HepG2 (cell line): ENCODE data around the gene PCP4. TPM values are rescaled to one million over a fixed set of nuclear protein-coding genes. Genes with fewer than 3 reads are reported as not detected.

Experiments used
- ATAC-seq: fragments of 200-7000 bp; cut with Tn5 transposase; 3 replicates; pipeline ENCODE4 v1.9.1; 2020; ENCODE audit warnings: mild to moderate bottlenecking, moderate library complexity
- BruUV-seq: library from RNA; stranded (reverse); fragments of 400-500 nt; replicated peaks from 2 replicates; lab custom pipeline; 2021; lab: Mats Ljungman, UMichigan
- CTCF ChIA-PET: fragments of 300-600 bp; formaldehyde crosslinking; extraction: SDS; loops from one replicate; lab custom pipeline; 2021; ENCODE audit warnings: low total read pairs, inconsistent platforms, low intra/inter-chr PET ratio; lab: Yijun Ruan, JAX
- POLR2A ChIA-PET: fragments of 350-600 bp; sonication (Branson Sonifier 250); formaldehyde crosslinking; loops from one replicate; lab custom pipeline; 2020; ENCODE audit warnings: antibody characterized with exemption, inconsistent platforms; lab: Yijun Ruan, JAX
- DNase-seq: peaks from one replicate; pipeline ENCODE4 v3.0.0-alpha.2; 2015; ENCODE audit warnings: low spot score
- FAIRE-seq: peaks from 3 replicates; lab custom pipeline; 2011; peaks lifted over from hg19 to GRCh38; lab: Jason Lieb, UNC
- H2AFZ ChIP-seq: one replicate; pipeline ENCODE4 v1.6.1; 2011; ENCODE audit warnings: low read length, inconsistent platforms
- H3K27ac ChIP-seq: fragments of 300-600 bp; 3 replicates; pipeline ENCODE4 v1.8.0; 2011; ENCODE audit warnings: mixed run types, mild to moderate bottlenecking, mixed read lengths, low read length, inconsistent platforms; ENCODE audit not compliant: insufficient read depth; ENCODE audit errors: extremely low read length
- H3K27me3 ChIP-seq, 2 experiments: fragments of 200-600 bp in 1 of 2; 2 replicates in 1 of 2; 3 replicates in 1 of 2; pipeline versions ENCODE4 v1.6.0 to v1.8.0; 2011; ENCODE audit warnings: low read length in 2 of 2, mild to moderate bottlenecking in 2 of 2, moderate library complexity in 2 of 2, inconsistent platforms in 1 of 2; ENCODE audit not compliant: insufficient read depth in 2 of 2, control insufficient read depth in 1 of 2
- H3K36me3 ChIP-seq, 2 experiments: fragments of 200-600 bp in 1 of 2; replicated peaks in 1 of 2; 2 replicates in 1 of 2; 3 replicates in 1 of 2; pipeline versions ENCODE4 v1.5.1 to v1.8.0; 2011; ENCODE audit warnings: low read length in 2 of 2, inconsistent platforms in 1 of 2; ENCODE audit not compliant: insufficient read depth in 2 of 2, control insufficient read depth in 1 of 2
- H3K4me1 ChIP-seq: 2 replicates; pipeline ENCODE4 v1.5.1; 2012; ENCODE audit warnings: low read length, inconsistent platforms; ENCODE audit not compliant: insufficient read depth
- H3K4me2 ChIP-seq: 2 replicates; pipeline ENCODE4 v1.6.0; 2011; ENCODE audit warnings: low read depth, low read length, inconsistent platforms
- H3K4me3 ChIP-seq, 3 experiments: fragments of 200-600 bp in 1 of 3; sonication (generic), shearing (Covaris generic) in 1 of 3; replicated peaks in 1 of 3; 2 replicates each; pipeline ENCODE4 v1.5.1; 2011 to 2016; ENCODE audit warnings: low read length in 3 of 3, inconsistent platforms in 2 of 3, low read depth in 2 of 3, mild to moderate bottlenecking in 2 of 3, control low read depth in 1 of 3, mixed read lengths in 1 of 3; ENCODE audit not compliant: insufficient read depth in 1 of 3
- H3K79me2 ChIP-seq: one replicate; pipeline ENCODE4 v1.6.1; 2011; ENCODE audit warnings: low read length, inconsistent platforms; ENCODE audit not compliant: insufficient read depth
- H3K9ac ChIP-seq: 2 replicates; pipeline ENCODE4 v1.6.0; 2011; ENCODE audit warnings: mild to moderate bottlenecking, low read depth, low read length, inconsistent platforms; ENCODE audit not compliant: insufficient read depth
- H3K9me3 ChIP-seq: 2 replicates; pipeline ENCODE4 v1.5.1; 2012; ENCODE audit warnings: mild to moderate bottlenecking, low read length
- H4K20me1 ChIP-seq: 2 replicates; pipeline ENCODE4 v1.6.0; 2011; ENCODE audit warnings: inconsistent platforms, mild to moderate bottlenecking, low read length, moderate library complexity; ENCODE audit not compliant: insufficient read depth
- CEBPB ChIP-seq: IDR thresholded peaks from 2 replicates; pipeline ENCODE4 v1.6.1; 2011; ENCODE audit warnings: low read depth, low read length, improper control_type of control experiment, borderline replicate concordance
- RXRB ChIP-seq: IDR thresholded peaks from 2 replicates; pipeline ENCODE4 v1.6.1; 2016; ENCODE audit warnings: borderline replicate concordance, missing genetic modification reagents, missing compliant biosample characterization
- SP5 ChIP-seq: IDR thresholded peaks from 2 replicates; pipeline ENCODE4 v1.6.1; 2016; ENCODE audit warnings: low read depth, borderline replicate concordance
- TBP ChIP-seq: sonication (generic); formaldehyde crosslinking; IDR thresholded peaks from 2 replicates; pipeline ENCODE4 v1.5.0; 2020; ENCODE audit warnings: missing genetic modification reagents
- ZC3H4 ChIP-seq: sonication (generic); formaldehyde crosslinking; IDR thresholded peaks from 2 replicates; pipeline ENCODE4 v1.4.0; 2020; ENCODE audit warnings: missing genetic modification reagents, borderline replicate concordance
- ZFP36L1 ChIP-seq: sonication (generic); formaldehyde crosslinking; IDR thresholded peaks from 2 replicates; pipeline ENCODE4 v1.8.0; 2022; ENCODE audit warnings: mild to moderate bottlenecking, missing genetic modification reagents, moderate library complexity
- ZNF619 ChIP-seq: sonication (generic); formaldehyde crosslinking; IDR thresholded peaks from 2 replicates; pipeline ENCODE4 v1.4.0; 2020; ENCODE audit warnings: mild to moderate bottlenecking, missing genetic modification reagents
- ZSCAN12 ChIP-seq: sonication (generic); formaldehyde crosslinking; IDR thresholded peaks from 2 replicates; pipeline ENCODE4 v1.9.0; 2021; ENCODE audit warnings: mild to moderate bottlenecking, missing genetic modification reagents
- WGBS: methylation state at CpG from one replicate; pipeline ENCODE4 v1.1.6; 2017; ENCODE audit warnings: low lambda C conversion rate; 5-methylcytosine and 5-hydroxymethylcytosine counted together
- in situ Hi-C: cut with HindIII; loops from 2 replicates; pipeline ENCODE4 v1.10.0; 2017; ENCODE audit warnings: low pct_unique_long_range_greater_than_20kb; ENCODE audit not compliant: extremely low pct_ligation_motif_present
- intact Hi-C: fragments of 100-400 bp; cut with micrococcal nuclease; formaldehyde crosslinking; loops from one replicate; pipeline ENCODE4 v1.10.0; 2022; ENCODE audit not compliant: unreplicated experiment
- polyA plus RNA-seq, 8 experiments: library from polyadenylated mRNA; depleted of rRNA in 3 of 8; stranded (reverse) in 7 of 8; unstranded in 1 of 8; fragments of >200 nt; fragmentation: Illumina TruSeq in 4 of 8; extraction: Trizol in 4 of 8; gene quantifications; 2 replicates each; pipeline versions ENCODE4 v1.2.1 to v1.2.3, GENCODE V29; 2011 to 2016; ENCODE audit warnings: low read depth in 4 of 8, missing spikeins in 1 of 8, mixed read lengths in 1 of 8; ENCODE audit not compliant: insufficient read depth in 1 of 8
- total RNA-seq, 5 experiments: library from RNA; depleted of rRNA; stranded (reverse); fragments of >200 nt; fragmentation: Illumina TruSeq; extraction: Trizol; gene quantifications; 2 replicates each; pipeline ENCODE4 v1.2.3, GENCODE V29; 2016; ENCODE audit warnings: low read depth in 1 of 5
- TF ChIP-seq, protein P1 (sequence below): sonication (generic); formaldehyde crosslinking; IDR thresholded peaks from 2 replicates; pipeline ENCODE4; 2020; ENCODE audit warnings: missing genetic modification reagents, mild to moderate bottlenecking, borderline replicate concordance
- TF ChIP-seq, protein P2 (sequence below): sonication (generic); formaldehyde crosslinking; IDR thresholded peaks from 2 replicates; pipeline ENCODE4 v1.4.0; 2020; ENCODE audit warnings: mild to moderate bottlenecking, missing genetic modification reagents
- TF ChIP-seq, protein P3 (sequence below): conservative IDR thresholded peaks from 2 replicates; pipeline ENCODE4 v1.6.1; 2018; ENCODE audit warnings: missing genetic modification reagents
- TF ChIP-seq, protein P4 (sequence below): sonication (generic); formaldehyde crosslinking; IDR thresholded peaks from 2 replicates; pipeline ENCODE4 v1.8.0; 2022; ENCODE audit warnings: missing genetic modification reagents, mild to moderate bottlenecking, moderate library complexity, borderline replicate concordance
- TF ChIP-seq, protein P5 (sequence below): IDR thresholded peaks from 2 replicates; pipeline ENCODE4 v1.6.1; 2016; ENCODE audit warnings: low read depth, control low read depth
- TF ChIP-seq, protein P6 (sequence below): sonication (generic); formaldehyde crosslinking; IDR thresholded peaks from 2 replicates; pipeline ENCODE4 v1.5.1; 2020; ENCODE audit warnings: missing genetic modification reagents, mild to moderate bottlenecking, borderline replicate concordance

Gene PCP4
- total and polyA plus RNA-seq, 2 of the 13 experiments (the other 11 are each of a cell fraction or from before 2014, with no cell fraction given) = not detected

DNA sequence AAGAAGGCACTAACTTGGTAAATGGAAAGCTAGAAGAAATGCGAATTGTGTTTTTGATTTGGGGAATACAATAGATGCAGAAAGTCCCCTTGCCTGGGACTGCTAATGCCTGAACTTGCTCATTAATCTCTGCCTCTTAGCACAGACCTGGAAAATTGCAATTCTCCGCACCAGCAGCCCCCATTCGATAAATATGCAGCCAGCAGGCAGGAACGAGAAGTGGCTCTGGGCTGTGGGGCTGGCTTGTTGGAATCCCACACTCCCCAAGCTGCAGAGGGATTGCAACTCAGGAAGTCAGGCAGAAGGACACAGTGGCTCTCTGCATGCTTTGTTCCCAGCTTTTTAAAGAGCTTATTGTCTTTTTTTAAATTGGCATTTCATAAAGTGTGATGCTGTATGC, 51.3 kb downstream of the PCP4 start (continued):
- TF ChIP-seq, protein P1, sequence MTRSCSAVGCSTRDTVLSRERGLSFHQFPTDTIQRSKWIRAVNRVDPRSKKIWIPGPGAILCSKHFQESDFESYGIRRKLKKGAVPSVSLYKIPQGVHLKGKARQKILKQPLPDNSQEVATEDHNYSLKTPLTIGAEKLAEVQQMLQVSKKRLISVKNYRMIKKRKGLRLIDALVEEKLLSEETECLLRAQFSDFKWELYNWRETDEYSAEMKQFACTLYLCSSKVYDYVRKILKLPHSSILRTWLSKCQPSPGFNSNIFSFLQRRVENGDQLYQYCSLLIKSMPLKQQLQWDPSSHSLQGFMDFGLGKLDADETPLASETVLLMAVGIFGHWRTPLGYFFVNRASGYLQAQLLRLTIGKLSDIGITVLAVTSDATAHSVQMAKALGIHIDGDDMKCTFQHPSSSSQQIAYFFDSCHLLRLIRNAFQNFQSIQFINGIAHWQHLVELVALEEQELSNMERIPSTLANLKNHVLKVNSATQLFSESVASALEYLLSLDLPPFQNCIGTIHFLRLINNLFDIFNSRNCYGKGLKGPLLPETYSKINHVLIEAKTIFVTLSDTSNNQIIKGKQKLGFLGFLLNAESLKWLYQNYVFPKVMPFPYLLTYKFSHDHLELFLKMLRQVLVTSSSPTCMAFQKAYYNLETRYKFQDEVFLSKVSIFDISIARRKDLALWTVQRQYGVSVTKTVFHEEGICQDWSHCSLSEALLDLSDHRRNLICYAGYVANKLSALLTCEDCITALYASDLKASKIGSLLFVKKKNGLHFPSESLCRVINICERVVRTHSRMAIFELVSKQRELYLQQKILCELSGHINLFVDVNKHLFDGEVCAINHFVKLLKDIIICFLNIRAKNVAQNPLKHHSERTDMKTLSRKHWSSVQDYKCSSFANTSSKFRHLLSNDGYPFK (CRISPR knock-in tag) = no peak
- TF ChIP-seq, protein P2, sequence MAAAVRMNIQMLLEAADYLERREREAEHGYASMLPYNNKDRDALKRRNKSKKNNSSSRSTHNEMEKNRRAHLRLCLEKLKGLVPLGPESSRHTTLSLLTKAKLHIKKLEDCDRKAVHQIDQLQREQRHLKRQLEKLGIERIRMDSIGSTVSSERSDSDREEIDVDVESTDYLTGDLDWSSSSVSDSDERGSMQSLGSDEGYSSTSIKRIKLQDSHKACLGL = no peak
- no peak for TF ChIP-seq ZC3H4
- TF ChIP-seq SP5 (CRISPR knock-in tag) = no peak
- TF ChIP-seq TBP (CRISPR knock-in tag) = no peak

DNA sequence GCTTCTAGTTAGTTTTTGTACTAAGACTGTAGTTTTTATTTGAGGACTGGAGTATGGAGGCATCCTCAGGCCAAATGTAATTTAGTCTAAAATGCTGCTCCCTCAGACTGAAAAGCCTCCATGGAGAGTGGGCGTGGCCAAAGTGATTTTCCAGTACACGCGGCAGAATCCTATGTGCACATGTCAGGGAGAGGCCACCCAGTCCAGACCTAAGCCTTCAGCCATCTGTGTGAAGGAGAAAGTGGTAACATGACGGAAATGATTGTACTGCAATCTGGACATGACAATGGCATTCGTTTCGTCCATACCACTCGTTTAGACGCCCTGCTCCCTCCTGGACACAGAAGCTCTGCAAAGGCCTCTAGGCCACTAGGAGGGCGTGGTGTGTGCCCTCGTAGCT, 56.2 kb downstream of the PCP4 start:
- intact Hi-C loops (no loop called here), in situ Hi-C loops (no loop called here)
- DNase-seq = no peak
- TF ChIP-seq, protein P3, sequence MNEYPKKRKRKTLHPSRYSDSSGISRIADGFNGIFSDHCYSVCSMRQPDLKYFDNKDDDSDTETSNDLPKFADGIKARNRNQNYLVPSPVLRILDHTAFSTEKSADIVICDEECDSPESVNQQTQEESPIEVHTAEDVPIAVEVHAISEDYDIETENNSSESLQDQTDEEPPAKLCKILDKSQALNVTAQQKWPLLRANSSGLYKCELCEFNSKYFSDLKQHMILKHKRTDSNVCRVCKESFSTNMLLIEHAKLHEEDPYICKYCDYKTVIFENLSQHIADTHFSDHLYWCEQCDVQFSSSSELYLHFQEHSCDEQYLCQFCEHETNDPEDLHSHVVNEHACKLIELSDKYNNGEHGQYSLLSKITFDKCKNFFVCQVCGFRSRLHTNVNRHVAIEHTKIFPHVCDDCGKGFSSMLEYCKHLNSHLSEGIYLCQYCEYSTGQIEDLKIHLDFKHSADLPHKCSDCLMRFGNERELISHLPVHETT = no peak
- no peak for TF ChIP-seq RXRB (CRISPR knock-in tag)
- TF ChIP-seq, protein P4, sequence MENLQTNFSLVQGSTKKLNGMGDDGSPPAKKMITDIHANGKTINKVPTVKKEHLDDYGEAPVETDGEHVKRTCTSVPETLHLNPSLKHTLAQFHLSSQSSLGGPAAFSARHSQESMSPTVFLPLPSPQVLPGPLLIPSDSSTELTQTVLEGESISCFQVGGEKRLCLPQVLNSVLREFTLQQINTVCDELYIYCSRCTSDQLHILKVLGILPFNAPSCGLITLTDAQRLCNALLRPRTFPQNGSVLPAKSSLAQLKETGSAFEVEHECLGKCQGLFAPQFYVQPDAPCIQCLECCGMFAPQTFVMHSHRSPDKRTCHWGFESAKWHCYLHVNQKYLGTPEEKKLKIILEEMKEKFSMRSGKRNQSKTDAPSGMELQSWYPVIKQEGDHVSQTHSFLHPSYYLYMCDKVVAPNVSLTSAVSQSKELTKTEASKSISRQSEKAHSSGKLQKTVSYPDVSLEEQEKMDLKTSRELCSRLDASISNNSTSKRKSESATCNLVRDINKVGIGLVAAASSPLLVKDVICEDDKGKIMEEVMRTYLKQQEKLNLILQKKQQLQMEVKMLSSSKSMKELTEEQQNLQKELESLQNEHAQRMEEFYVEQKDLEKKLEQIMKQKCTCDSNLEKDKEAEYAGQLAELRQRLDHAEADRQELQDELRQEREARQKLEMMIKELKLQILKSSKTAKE (CRISPR knock-in tag) = no peak
- no peak for TF ChIP-seq ZSCAN12
- TF ChIP-seq CEBPB = no peak
- TF ChIP-seq ZNF619 = no peak
- TF ChIP-seq, protein P5, sequence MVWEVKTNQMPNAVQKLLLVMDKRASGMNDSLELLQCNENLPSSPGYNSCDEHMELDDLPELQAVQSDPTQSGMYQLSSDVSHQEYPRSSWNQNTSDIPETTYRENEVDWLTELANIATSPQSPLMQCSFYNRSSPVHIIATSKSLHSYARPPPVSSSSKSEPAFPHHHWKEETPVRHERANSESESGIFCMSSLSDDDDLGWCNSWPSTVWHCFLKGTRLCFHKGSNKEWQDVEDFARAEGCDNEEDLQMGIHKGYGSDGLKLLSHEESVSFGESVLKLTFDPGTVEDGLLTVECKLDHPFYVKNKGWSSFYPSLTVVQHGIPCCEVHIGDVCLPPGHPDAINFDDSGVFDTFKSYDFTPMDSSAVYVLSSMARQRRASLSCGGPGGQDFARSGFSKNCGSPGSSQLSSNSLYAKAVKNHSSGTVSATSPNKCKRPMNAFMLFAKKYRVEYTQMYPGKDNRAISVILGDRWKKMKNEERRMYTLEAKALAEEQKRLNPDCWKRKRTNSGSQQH (CRISPR knock-in tag) = no peak
- no peak for TF ChIP-seq ZFP36L1 (CRISPR knock-in tag)
- TF ChIP-seq, protein P6, sequence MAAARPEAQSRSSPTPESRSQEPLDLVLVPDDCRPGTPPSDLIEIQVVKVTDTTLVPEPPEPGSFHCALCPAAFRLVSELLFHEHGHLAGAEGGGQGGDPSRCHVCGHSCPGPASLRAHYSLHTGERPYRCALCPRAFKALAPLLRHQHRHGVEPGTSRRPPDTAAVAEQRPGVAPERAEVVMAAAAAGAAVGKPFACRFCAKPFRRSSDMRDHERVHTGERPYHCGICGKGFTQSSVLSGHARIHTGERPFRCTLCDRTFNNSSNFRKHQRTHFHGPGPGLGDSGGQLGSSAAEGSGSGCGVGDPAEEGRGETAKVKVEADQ (CRISPR knock-in tag) = no peak

More for the DNA sequence above, 56.2 kb downstream of the PCP4 start:
- Histone ChIP-seq H3K9ac (no peak overlapping the region), H3K27ac (no peak overlapping the region), H4K20me1 (no peaks in the 10 kb centered on the region), H3K27me3 (no peaks in the 10 kb centered on the region), H3K4me3 (no peak overlapping the region), H3K4me2 (no peak overlapping the region), H3K4me1 (no peaks in the 10 kb centered on the region), H2AFZ (no peak overlapping the region), H3K79me2 (no peaks in the 10 kb centered on the region), H3K9me3 (peaks cover 90% of the 10 kb centered on the region), H3K36me3 (no peaks in the 10 kb centered on the region)
- ATAC-seq = no peak
- CTCF ChIA-PET = no interaction called here
- FAIRE-seq = no peak
- BruUV-seq = no TSS peak
- WGBS = 42% methylated on average over 10 of the region's 10 CpGs
- POLR2A ChIA-PET = no interaction called here
